ENCODE results near the gene TIRAP. TPM values are rescaled to one million over a fixed set of nuclear protein-coding genes. Genes with fewer than 3 reads are reported as not detected.

TIRAP gene
- total RNA-seq, 1 donor from 2014 or later = 10.6 TPM

DNA sequence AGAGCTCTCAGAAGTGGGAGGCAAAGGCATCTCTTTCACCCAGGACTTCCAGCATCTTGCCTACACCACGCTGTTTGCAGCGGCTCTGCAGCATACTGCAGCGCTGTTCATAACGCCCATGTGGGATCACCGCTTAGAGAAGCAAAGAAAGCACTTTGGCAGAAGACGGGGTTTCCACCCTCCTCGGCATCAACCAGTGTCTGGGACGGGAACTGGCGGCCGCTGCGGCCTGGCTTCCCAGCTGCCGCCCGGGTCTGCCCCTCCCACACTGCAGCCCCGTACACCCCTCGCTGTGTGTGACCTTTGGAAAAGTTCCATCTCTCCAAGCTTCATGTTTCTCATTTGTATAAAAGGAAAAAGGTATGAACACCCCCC, 545 bp upstream of the TIRAP start:
- peaks cover 6% of the 10 kb centered on the region for H3K36me3 Mint-ChIP-seq (ENCODE audit: unreplicated experiment)

DNA sequence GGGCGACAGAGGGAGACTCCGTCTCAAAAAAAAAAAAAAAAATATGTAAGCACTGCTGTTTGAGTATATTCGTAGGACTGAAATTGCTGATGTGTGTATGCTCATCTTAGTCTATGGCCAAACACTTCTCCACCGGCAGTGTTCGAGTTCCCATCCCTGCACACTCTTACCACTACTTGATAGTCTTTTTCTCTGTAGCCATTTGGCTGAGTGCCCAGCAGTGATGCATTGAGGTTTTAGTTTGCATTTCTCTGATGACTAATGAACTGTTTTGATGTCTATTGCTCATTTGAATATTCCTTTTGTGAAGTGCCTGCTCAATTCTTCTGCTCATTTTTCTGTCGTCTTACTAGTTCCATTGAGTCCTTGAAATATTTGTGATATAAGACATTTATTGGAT, 1.9 kb downstream of the TIRAP start:
- no peak for DNase-seq (ENCODE audit: extremely low spot score, unreplicated experiment)
- Mint-ChIP-seq H3K27me3 (ENCODE audit: unreplicated experiment) (no peaks in the 10 kb centered on the region), H3K36me3 (ENCODE audit: unreplicated experiment) (peaks cover 2% of the 10 kb centered on the region), H3K9me3 (ENCODE audit: unreplicated experiment) (no peaks in the 10 kb centered on the region), H3K4me1 (ENCODE audit: unreplicated experiment) (peaks cover 30% of the 10 kb centered on the region), H3K27ac (ENCODE audit: unreplicated experiment) (no peak overlapping the region), H3K4me3 (ENCODE audit: unreplicated experiment) (no peak overlapping the region)
- no peak for TF ChIP-seq CTCF (IDR thresholded peaks at IDR 0.05)

More for the DNA sequence above, 545 bp upstream of the TIRAP start:
- no peaks in the 10 kb centered on the region for H3K9me3 Mint-ChIP-seq (ENCODE audit: unreplicated experiment)
- H3K4me3 Mint-ChIP-seq (ENCODE audit: unreplicated experiment) = peak overlapping the region; percentile 83
- DNase-seq (ENCODE audit: extremely low spot score, unreplicated experiment) = no peak
- no peaks in the 10 kb centered on the region for H3K27me3 Mint-ChIP-seq (ENCODE audit: unreplicated experiment)
- TF ChIP-seq CTCF (IDR thresholded peaks at IDR 0.05) = no peak
- peaks cover 30% of the 10 kb centered on the region for H3K4me1 Mint-ChIP-seq (ENCODE audit: unreplicated experiment)
- peak overlapping the region; percentile 92 for H3K27ac Mint-ChIP-seq (ENCODE audit: unreplicated experiment)

DNA sequence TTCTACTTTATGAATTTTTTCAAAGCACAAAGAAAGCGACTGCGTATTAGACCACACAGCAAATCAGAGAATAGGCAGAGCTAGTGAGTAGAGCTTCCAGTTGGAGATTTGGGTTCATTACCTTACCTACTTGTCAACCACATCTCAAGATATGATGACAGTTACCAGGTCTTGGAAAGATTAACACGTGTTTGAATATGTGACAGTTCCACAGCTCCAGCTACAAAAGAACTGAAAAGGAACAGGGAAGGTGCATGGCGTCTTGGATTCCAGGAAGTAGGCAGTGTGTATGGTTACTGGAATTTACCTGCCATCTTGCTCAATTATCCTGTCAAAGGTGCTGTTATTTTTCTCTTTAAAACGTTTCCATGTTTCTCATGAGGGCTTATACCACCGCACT, 5.3 kb downstream of the TIRAP start:
- Mint-ChIP-seq H3K27me3 (ENCODE audit: unreplicated experiment) (no peaks in the 10 kb centered on the region), H3K27ac (ENCODE audit: unreplicated experiment) (no peak overlapping the region), H3K4me1 (ENCODE audit: unreplicated experiment) (peaks cover 16% of the 10 kb centered on the region), H3K9me3 (ENCODE audit: unreplicated experiment) (no peaks in the 10 kb centered on the region), H3K4me3 (ENCODE audit: unreplicated experiment) (no peak overlapping the region), H3K36me3 (ENCODE audit: unreplicated experiment) (peaks cover 11% of the 10 kb centered on the region)
- DNase-seq (ENCODE audit: extremely low spot score, unreplicated experiment) = no peak
- no peak for TF ChIP-seq CTCF (IDR thresholded peaks at IDR 0.05)

GRCh38 chr11:126290887-126291286, 8.0 kb downstream of the TIRAP start:
- no peak for DNase-seq (ENCODE audit: extremely low spot score, unreplicated experiment)
- Mint-ChIP-seq H3K36me3 (ENCODE audit: unreplicated experiment) (peaks cover 20% of the 10 kb centered on the region), H3K27ac (ENCODE audit: unreplicated experiment) (no peak overlapping the region), H3K9me3 (ENCODE audit: unreplicated experiment) (no peaks in the 10 kb centered on the region), H3K4me1 (ENCODE audit: unreplicated experiment) (no peaks in the 10 kb centered on the region), H3K4me3 (ENCODE audit: unreplicated experiment) (no peak overlapping the region), H3K27me3 (ENCODE audit: unreplicated experiment) (no peaks in the 10 kb centered on the region)
- TF ChIP-seq CTCF (IDR thresholded peaks at IDR 0.05) = no peak

DNA sequence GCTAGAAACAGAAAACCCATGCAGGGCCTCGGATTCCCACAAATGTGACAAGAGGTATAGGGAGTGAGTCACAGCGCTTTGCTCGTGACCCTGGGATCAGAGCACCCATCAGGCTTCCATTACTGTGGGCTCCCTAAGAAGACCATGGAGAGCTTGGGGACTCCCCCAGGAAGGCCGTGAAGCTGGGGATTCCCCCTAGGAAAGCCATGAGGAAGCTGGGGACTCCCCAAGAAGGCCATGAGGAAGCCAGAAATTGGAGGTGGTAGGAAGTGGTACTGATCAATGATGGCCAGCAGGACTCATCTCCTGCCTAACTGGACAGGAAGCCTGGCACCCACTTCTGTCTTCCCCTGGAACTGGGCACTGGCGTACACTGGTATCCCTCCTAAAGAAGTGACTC, 10.8 kb downstream of the TIRAP start:
- peaks cover 23% of the 10 kb centered on the region for H3K36me3 Mint-ChIP-seq (ENCODE audit: unreplicated experiment)
- H3K4me1 Mint-ChIP-seq (ENCODE audit: unreplicated experiment) = no peaks in the 10 kb centered on the region
- no peaks in the 10 kb centered on the region for H3K9me3 Mint-ChIP-seq (ENCODE audit: unreplicated experiment)
- no peak for DNase-seq (ENCODE audit: extremely low spot score, unreplicated experiment)
- no peaks in the 10 kb centered on the region for H3K27me3 Mint-ChIP-seq (ENCODE audit: unreplicated experiment)
- no peak for TF ChIP-seq CTCF (IDR thresholded peaks at IDR 0.05)
- no peak overlapping the region for H3K27ac Mint-ChIP-seq (ENCODE audit: unreplicated experiment)
- H3K4me3 Mint-ChIP-seq (ENCODE audit: unreplicated experiment) = no peak overlapping the region

Data from osteocyte (in vitro differentiated cells).